Coronary artery (tissue), 2 donors: ENCODE results near the gene ANO3.
"Not testable (repeated sequence)": the region's sequence is repeated elsewhere in the genome, so short reads cannot be mapped to it uniquely, and the experiment has no call there.

Experiments
- DNase-seq: peaks from one replicate; pipeline ENCODE4 v3.0.0-alpha.2; 2017; ENCODE audit warnings: low spot score
- H3K27ac ChIP-seq, 2 donors: fragments of 200-600 bp; sonication (generic); one replicate each; pipeline ENCODE4 v1.5.1; 2016 to 2019
- H3K4me3 ChIP-seq: fragments of 200-600 bp; sonication (generic); 2 replicates; pipeline ENCODE4 v1.5.1; 2016; ENCODE audit warnings: mild to moderate bottlenecking, moderate library complexity
- CTCF ChIP-seq: fragments of 200-600 bp; sonication (generic); IDR thresholded peaks from one replicate; pipeline ENCODE4 v1.5.1; 2019; ENCODE audit warnings: antibody characterized with exemption

The ANO3 gene

DNA sequence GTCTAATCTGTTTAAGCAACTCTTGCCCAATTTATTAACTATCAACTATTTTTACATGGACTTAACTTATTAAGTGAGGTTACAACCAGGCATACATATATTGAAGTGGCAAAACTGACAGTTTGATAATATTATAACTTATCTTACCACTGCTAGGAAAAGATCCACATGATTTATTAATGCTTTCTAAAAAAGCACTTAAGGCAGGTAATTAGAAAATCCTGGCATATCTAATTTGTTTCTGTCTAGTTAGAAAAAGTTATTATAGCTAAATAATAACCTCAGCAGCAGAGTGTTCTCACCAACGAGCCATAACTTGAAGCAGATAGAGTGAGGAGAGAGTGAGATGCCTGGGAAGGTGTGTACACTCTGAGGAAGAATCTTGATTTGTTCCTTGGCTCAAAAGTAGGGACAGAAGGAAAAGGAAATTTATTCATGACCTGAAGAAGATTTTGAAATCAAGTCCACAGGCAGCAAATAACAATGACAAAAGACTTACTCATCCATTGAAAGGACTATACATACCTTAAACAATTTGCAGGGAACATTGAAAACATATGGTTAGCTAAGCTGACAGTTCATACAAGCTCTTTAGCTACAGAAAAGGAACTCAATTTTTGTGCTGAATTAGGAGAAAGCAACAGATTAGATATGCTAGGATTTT is 247.2 kb downstream of the ANO3 start:
- no peak for DNase-seq
- Histone ChIP-seq H3K27ac (no peak overlapping the region), H3K4me3 (no peak overlapping the region)
- no peak for TF ChIP-seq CTCF

DNA sequence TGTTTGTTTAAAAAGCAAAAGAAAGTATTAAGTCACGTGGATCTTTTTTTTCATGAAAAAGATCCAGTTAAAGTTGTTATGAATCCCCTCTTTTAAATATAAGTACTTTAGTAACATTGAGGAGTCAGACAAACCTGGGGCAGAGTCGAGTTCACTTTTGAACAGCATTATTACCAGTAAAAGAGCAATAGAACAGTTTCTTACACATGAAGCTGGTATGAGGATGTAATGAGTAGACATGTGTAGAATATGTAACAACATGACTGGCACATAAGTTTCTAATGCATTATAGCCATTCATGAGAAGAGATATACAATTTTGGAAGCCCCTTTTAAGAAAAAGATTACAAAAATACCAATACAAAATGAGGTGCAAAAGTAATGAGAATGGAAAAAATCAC is 247.8 kb downstream of the ANO3 start:
- no peak overlapping the region for H3K27ac ChIP-seq
- no peak for DNase-seq
- H3K4me3 ChIP-seq, result no peak overlapping the region
- no peak for TF ChIP-seq CTCF

GRCh38 chr11:26580929-26581328 is 249.0 kb downstream of the ANO3 start:
- no peak for TF ChIP-seq CTCF
- no peak overlapping the region for H3K27ac ChIP-seq
- DNase-seq, result no peak
- no peak overlapping the region for H3K4me3 ChIP-seq

DNA sequence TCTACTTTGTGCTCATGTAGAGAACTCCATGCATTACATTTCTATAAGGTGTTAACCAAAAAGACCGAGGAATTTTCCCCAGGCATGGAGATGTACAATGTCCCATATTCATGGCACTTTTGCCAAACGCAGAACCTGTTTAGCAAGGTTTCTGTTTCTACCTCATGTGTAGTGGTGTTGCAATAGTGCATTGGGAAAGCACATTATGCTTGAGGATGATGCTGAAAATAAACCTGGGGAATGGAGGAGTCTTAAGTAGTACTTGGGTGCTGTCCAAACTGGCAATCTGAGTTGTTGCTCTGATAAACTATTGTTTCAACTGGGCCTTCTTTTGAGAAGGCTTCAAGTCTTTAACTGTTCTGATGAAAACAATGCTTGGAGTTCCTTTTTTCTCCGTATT is 251.6 kb downstream of the ANO3 start:
- TF ChIP-seq CTCF, result no peak
- Histone ChIP-seq H3K27ac (no peak overlapping the region), H3K4me3 (no peak overlapping the region)
- DNase-seq, result no peak

GRCh38 chr11:26584818-26585217 is 252.9 kb downstream of the ANO3 start:
- no peak overlapping the region for H3K27ac ChIP-seq
- TF ChIP-seq CTCF, result no peak
- DNase-seq, result no peak
- H3K4me3 ChIP-seq, result no peak overlapping the region

DNA sequence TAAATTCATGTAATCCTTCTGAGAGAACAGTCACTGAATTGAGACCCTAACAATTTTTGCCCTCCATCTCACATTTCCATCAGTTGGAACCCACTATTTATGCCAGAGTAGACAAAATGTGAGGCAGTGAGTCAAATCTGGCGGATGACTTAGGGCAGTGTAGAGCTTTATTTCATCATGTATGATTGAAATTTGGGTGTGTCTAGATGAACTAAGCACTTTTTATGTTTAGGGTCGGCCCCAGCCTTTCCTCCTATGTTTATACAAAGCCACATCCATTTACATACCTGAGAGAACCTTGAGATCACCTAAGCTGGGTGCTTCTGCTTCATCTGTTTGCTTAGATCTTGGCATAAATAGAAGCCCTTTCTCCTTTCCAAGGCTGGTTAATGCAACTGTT is 255.1 kb downstream of the ANO3 start:
- DNase-seq, result no peak
- TF ChIP-seq CTCF, result no peak
- no peak overlapping the region for H3K4me3 ChIP-seq
- no peak overlapping the region for H3K27ac ChIP-seq

- no peak for TF ChIP-seq CTCF
- H3K27ac ChIP-seq, result no peak overlapping the region
- DNase-seq, result no peak
- no peak overlapping the region for H3K4me3 ChIP-seq
Observed at GRCh38 chr11:26593691-26594090, 261.8 kb downstream of the ANO3 start.

- not testable (repeated sequence) for DNase-seq, H3K4me3 ChIP-seq, H3K27ac ChIP-seq
Observed at GRCh38 chr11:26595207-26595865, 263.4 kb downstream of the ANO3 start.

- not testable (repeated sequence) for DNase-seq
Observed at GRCh38 chr11:26597049-26597689, 265.2 kb downstream of the ANO3 start.

More at GRCh38 chr11:26597049-26597689, 265.2 kb downstream of the ANO3 start:
- H3K4me3 ChIP-seq, H3K27ac ChIP-seq: not testable (repeated sequence)
